ENCODE data around the gene AHNAK2. TPM values are rescaled to one million over a fixed set of nuclear protein-coding genes. Genes with fewer than 3 reads are reported as not detected.

AHNAK2 gene
- total RNA-seq, 1 experiment from 2014 or later, result 45.0 TPM

DNA sequence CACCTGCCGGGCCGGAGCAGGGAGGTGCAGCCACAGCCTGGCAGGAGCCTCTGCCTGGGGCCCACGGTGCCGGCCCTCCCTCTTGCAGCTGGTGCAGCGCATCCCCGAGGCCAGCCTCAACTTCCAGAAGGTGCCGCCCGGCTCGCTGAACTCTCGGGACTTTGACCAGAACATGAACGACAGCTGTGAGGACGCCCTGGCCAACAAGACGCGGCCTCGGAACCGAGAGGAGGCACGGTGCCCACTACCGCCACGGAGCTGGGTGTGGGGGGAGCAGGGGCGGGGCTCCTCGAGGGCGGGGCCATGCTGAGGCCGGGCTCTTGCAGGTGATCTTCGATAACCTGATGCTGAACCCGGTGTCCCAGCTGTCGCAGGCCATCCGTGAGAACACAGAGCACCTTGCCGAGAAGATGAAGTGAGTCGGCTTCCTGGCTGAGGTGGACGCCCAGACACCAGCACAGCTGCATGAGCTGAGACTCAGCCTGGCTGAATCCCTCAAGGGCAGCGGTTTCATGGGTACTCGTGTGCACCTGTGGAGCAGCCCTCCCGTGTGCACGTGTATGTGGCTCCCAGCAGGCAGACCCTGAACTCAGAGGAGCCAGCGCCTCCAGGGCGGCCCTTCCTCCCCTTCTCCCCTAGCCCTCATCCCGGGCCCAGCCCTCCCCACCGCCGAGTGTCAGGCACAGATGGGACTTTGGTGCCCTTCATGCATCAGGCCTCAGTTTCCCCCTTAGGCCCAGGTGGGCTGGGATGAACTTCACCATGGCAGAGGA is 84.6 kb downstream of the AHNAK2 start:
- ChIA-PET CTCF (interaction anchor here (1.2 kb wide), 1 partner anchor 67 kb away, joined by 4 read pairs; no protein-coding TSS in a partner anchor), RAD21 (ENCODE audit: low non-redundant PET in 1 of 2, low total read pairs in 2 of 2, uncharacterized antibody in 2 of 2, unreplicated experiment in 2 of 2) (no interaction called here), POLR2A (no interaction called here)
- no peak overlapping the region for H3K4me2 ChIP-seq (ENCODE audit: low read length)
- H3K79me2 ChIP-seq (ENCODE audit: insufficient read depth, low read length), result no peaks in the 10 kb centered on the region
- no peaks in the 10 kb centered on the region for H3K9me3 ChIP-seq (ENCODE audit: control insufficient read depth in 1 of 2, insufficient read depth in 1 of 2, low read depth in 1 of 2, low read length in 2 of 2)
- peaks cover 0 to 8% of the 10 kb centered on the region in 2 experiments; a peak in 1 of 4 replicates for H3K4me1 ChIP-seq (ENCODE audit: control insufficient read depth in 1 of 2, insufficient read depth in 2 of 2, low read length in 2 of 2)
- no peak for ATAC-seq
- no peak overlapping the region for H3K27ac ChIP-seq (ENCODE audit: low read depth, low read length)
- H3K4me3 ChIP-seq (replicated peaks in 1 of 2; ENCODE audit: low read depth in 1 of 2, low read length in 2 of 2), result no peak overlapping the region
- H3K36me3 ChIP-seq (ENCODE audit: control insufficient read depth in 1 of 2, insufficient read depth in 2 of 2, low read length in 2 of 2), result 0 out of 4 replicates have a peak, but pooled peaks cover 0 to 3% of the 10 kb centered on the region in 2 experiments
- no peak for TF ChIP-seq EZH2 (IDR thresholded peaks at IDR 0.05)
- no peak for TF ChIP-seq EZH2phosphoT487 (IDR thresholded peaks at IDR 0.05; ENCODE audit: borderline replicate concordance)
- H3K27me3 ChIP-seq (ENCODE audit: insufficient read depth, low read length), result no peaks in the 10 kb centered on the region
- H4K20me1 ChIP-seq (ENCODE audit: insufficient read depth), result no peaks in the 10 kb centered on the region
- intact Hi-C loops (cut with micrococcal nuclease), result no loop called here
- no peaks in the 10 kb centered on the region for H3K9me2 ChIP-seq (ENCODE audit: insufficient read depth)
- no peak for DNase-seq (ENCODE audit: low read depth, low spot score)
- H3K9ac ChIP-seq (ENCODE audit: low read length), result no peak overlapping the region
- H2AFZ ChIP-seq (ENCODE audit: low read depth, low read length, poor library complexity, severe bottlenecking), result no peak overlapping the region
- BruUV-seq (replicated peaks), result no TSS peak

DNA sequence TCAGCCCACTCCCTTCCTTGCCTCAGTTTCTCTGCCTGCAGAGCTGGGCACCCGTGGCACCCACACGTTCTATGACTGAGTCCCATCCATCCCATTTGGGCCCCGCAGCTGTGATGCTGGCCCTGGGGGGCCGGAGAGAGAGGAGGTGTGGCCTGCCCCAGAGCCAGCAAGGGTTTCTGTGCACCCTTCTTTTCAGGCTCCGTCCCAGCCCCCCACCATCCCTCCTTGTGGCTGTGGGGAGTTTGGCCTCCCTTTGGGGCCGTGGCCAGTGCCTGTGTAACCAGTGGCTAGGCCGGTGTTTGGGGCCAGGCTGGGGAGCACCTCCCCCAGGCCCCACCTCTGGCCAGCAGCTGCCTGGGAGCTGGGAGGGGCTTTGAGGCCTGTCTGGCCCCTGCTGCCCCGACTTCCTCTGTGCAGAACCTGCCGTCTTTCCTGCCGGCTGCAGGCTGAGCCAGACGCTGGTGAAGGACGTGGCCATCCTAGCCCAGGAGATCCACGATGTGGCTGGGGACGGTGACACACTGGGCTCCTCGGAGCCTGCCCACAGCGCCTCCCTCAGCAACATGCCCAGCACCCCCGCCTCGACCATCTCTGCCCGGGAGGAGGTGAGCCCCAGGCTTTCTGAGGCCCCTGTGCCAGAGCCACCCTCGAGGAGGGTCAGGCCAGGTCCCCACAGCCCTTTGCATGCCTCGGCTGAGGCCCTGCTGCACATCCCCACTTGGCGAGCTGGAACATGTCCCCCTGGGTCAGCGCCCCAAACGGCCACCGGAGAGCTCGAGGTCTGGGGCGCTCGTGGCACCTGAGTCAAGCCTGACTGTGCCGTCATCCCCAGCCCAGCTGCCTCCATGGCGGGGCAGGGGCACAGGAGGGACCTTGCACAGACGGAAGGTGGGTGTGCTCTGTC is 85.4 kb downstream of the AHNAK2 start:
- Histone ChIP-seq H3K4me2 (ENCODE audit: low read length) (no peak overlapping the region), H3K27ac (ENCODE audit: low read depth, low read length) (no peak overlapping the region), H3K4me1 (ENCODE audit: control insufficient read depth in 1 of 2, insufficient read depth in 2 of 2, low read length in 2 of 2) (peaks cover 0 to 8% of the 10 kb centered on the region in 2 experiments; a peak in 1 of 4 replicates), H3K9ac (ENCODE audit: low read length) (no peak overlapping the region), H3K9me2 (ENCODE audit: insufficient read depth) (no peaks in the 10 kb centered on the region), H4K20me1 (ENCODE audit: insufficient read depth) (no peaks in the 10 kb centered on the region), H2AFZ (ENCODE audit: low read depth, low read length, poor library complexity, severe bottlenecking) (no peak overlapping the region), H3K27me3 (ENCODE audit: insufficient read depth, low read length) (no peaks in the 10 kb centered on the region), H3K9me3 (ENCODE audit: control insufficient read depth in 1 of 2, insufficient read depth in 1 of 2, low read depth in 1 of 2, low read length in 2 of 2) (no peaks in the 10 kb centered on the region), H3K79me2 (ENCODE audit: insufficient read depth, low read length) (no peaks in the 10 kb centered on the region), H3K4me3 (replicated peaks in 1 of 2; ENCODE audit: low read depth in 1 of 2, low read length in 2 of 2) (no peak overlapping the region), H3K36me3 (ENCODE audit: control insufficient read depth in 1 of 2, insufficient read depth in 2 of 2, low read length in 2 of 2) (0 out of 4 replicates have a peak, but pooled peaks cover 0 to 6% of the 10 kb centered on the region in 2 experiments)
- ChIA-PET POLR2A (no interaction called here), RAD21 (ENCODE audit: low non-redundant PET in 1 of 2, low total read pairs in 2 of 2, uncharacterized antibody in 2 of 2, unreplicated experiment in 2 of 2) (no interaction called here), CTCF (no interaction called here)
- no peak for DNase-seq (ENCODE audit: low read depth, low spot score)
- no TSS peak for BruUV-seq (replicated peaks)
- intact Hi-C loops (cut with micrococcal nuclease), result no loop called here
- ATAC-seq, result no peak
- TF ChIP-seq FOSL1 (IDR thresholded peaks at IDR 0.05; ENCODE audit: low read depth) (no peak), ZFX (IDR thresholded peaks at IDR 0.05) (no peak), ZNF274 (IDR thresholded peaks at IDR 0.05; ENCODE audit: low read depth, low read length) (no peak), SIN3A (IDR thresholded peaks at IDR 0.05; ENCODE audit: low read depth) (no peak), SP1 (IDR thresholded peaks at IDR 0.05; ENCODE audit: low read depth) (no peak), YY1 (IDR thresholded peaks at IDR 0.05; ENCODE audit: extremely low read depth, insufficient replicate concordance, low read depth, low read length) (no peak), EZH2phosphoT487 (IDR thresholded peaks at IDR 0.05; ENCODE audit: borderline replicate concordance) (no peak), RAD21 (IDR thresholded peaks at IDR 0.05; ENCODE audit: low read depth) (no peak), CBX3 (IDR thresholded peaks at IDR 0.05; ENCODE audit: low read depth) (no peak), JUND (IDR thresholded peaks at IDR 0.05) (no peak)
- TF ChIP-seq, protein P1, sequence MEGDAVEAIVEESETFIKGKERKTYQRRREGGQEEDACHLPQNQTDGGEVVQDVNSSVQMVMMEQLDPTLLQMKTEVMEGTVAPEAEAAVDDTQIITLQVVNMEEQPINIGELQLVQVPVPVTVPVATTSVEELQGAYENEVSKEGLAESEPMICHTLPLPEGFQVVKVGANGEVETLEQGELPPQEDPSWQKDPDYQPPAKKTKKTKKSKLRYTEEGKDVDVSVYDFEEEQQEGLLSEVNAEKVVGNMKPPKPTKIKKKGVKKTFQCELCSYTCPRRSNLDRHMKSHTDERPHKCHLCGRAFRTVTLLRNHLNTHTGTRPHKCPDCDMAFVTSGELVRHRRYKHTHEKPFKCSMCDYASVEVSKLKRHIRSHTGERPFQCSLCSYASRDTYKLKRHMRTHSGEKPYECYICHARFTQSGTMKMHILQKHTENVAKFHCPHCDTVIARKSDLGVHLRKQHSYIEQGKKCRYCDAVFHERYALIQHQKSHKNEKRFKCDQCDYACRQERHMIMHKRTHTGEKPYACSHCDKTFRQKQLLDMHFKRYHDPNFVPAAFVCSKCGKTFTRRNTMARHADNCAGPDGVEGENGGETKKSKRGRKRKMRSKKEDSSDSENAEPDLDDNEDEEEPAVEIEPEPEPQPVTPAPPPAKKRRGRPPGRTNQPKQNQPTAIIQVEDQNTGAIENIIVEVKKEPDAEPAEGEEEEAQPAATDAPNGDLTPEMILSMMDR (IDR thresholded peaks at IDR 0.05 in 2 of 3, conservative IDR thresholded peaks at IDR 0.05 in 1 of 3; ENCODE audit: borderline replicate concordance in 1 of 3, insufficient read depth in 1 of 3, low read depth in 2 of 3, low read length in 2 of 3), result no peak
- TF ChIP-seq, protein P2, sequence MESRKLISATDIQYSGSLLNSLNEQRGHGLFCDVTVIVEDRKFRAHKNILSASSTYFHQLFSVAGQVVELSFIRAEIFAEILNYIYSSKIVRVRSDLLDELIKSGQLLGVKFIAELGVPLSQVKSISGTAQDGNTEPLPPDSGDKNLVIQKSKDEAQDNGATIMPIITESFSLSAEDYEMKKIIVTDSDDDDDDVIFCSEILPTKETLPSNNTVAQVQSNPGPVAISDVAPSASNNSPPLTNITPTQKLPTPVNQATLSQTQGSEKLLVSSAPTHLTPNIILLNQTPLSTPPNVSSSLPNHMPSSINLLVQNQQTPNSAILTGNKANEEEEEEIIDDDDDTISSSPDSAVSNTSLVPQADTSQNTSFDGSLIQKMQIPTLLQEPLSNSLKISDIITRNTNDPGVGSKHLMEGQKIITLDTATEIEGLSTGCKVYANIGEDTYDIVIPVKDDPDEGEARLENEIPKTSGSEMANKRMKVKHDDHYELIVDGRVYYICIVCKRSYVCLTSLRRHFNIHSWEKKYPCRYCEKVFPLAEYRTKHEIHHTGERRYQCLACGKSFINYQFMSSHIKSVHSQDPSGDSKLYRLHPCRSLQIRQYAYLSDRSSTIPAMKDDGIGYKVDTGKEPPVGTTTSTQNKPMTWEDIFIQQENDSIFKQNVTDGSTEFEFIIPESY (IDR thresholded peaks at IDR 0.05; ENCODE audit: extremely low read depth, insufficient replicate concordance, low read length), result no peak
- TF ChIP-seq, protein P3, sequence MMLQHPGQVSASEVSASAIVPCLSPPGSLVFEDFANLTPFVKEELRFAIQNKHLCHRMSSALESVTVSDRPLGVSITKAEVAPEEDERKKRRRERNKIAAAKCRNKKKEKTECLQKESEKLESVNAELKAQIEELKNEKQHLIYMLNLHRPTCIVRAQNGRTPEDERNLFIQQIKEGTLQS (IDR thresholded peaks at IDR 0.05), result no peak

Data from HCT116 (cell line).